ENCODE results near the gene SAMD11.
A peak's percentile ranks its signal among the peaks of the same experiment; 100 is the strongest.

SAMD11 gene

GRCh38 chr1:955474-955873 is 31.8 kb downstream of the SAMD11 start:
- TF ChIP-seq, protein P1, sequence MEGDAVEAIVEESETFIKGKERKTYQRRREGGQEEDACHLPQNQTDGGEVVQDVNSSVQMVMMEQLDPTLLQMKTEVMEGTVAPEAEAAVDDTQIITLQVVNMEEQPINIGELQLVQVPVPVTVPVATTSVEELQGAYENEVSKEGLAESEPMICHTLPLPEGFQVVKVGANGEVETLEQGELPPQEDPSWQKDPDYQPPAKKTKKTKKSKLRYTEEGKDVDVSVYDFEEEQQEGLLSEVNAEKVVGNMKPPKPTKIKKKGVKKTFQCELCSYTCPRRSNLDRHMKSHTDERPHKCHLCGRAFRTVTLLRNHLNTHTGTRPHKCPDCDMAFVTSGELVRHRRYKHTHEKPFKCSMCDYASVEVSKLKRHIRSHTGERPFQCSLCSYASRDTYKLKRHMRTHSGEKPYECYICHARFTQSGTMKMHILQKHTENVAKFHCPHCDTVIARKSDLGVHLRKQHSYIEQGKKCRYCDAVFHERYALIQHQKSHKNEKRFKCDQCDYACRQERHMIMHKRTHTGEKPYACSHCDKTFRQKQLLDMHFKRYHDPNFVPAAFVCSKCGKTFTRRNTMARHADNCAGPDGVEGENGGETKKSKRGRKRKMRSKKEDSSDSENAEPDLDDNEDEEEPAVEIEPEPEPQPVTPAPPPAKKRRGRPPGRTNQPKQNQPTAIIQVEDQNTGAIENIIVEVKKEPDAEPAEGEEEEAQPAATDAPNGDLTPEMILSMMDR (IDR thresholded peaks at IDR 0.05; ENCODE audit: low read depth, low read length, missing control alignments), result no peak
- in situ Hi-C loops (cut with HindIII; ENCODE audit: low sequenced_read_pairs), result no loop called here
- H3K4me3 ChIP-seq (ENCODE audit: low read depth, low read length), result no peak overlapping the region
- DNase-seq (ENCODE audit: low read depth), result no peak

DNA sequence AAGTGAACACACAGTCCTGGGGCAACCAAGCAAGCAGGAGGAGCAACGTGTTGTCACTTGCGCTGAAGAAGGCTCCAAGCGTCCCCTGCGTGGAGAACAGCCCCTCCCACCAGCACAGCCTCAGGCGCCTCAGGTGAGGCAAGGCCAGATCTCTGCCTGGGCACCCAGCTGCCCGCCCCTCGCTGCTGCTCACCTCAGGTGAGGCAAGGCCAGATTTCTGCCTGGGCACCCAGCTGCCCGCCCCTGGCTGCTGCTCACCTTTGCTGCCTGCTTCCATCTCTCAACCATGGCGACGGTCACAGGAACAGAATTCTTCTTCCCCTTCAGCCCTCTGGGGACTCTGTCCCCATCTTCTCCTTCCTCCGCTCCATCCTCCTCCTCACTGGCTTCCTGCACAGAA is 32.9 kb downstream of the SAMD11 start:
- in situ Hi-C loops (cut with HindIII; ENCODE audit: low sequenced_read_pairs), result no loop called here
- DNase-seq (ENCODE audit: low read depth), result no peak
- TF ChIP-seq, protein P1 (IDR thresholded peaks at IDR 0.05; ENCODE audit: low read depth, low read length, missing control alignments), result no peak
- no peak overlapping the region for H3K4me3 ChIP-seq (ENCODE audit: low read depth, low read length)

DNA sequence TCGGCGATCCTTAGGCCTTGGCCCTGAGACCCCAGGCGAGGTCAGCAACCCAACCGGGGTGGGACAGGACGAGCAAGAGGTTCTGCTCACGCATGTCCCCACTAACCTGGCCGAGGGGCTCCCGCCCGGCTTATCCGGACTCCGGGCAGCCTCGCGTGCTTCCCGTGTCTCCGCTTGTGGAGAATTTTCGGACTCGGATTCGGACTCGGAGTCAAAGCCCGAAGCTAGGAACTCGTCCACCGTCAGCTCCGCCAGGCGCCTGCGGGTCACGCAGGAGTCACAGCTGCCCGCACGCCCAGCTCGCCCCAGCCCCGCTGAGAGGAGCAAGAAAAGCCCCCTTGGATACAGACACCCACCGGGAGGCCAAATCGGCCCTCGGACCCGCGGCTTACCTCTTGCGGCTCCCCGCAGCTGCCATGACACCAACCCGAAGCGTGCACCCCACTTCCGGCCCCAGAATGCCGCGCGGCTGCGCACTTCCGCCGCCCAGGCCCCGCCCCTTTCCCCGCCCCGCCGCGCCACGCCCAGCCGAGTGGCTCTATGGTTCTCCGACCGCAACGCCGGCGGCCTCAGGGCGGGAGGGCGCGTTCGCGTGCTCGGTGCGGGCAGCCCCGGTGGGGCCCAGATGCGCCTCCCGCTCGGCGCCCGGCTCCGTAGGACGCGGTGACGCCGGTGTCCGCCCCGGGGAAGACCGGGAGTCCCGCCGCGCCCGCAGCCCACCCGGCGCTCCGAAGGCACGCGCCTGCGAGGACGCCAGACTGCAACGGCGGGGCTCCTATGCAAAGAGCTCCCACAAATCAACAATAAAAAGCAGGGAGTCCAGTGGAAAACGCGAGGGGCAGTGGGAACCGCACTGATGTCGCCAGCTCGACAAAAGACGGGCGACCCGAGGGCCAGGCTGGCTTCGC is 35.4 kb downstream of the SAMD11 start, which contains the start of gene NOC2L:
Gene NOC2L (minus strand): TSS at position 434 of the 908 bp plus-strand sequence. CDS start 16 bp downstream, at position 418.
- in situ Hi-C loops (cut with HindIII; ENCODE audit: low sequenced_read_pairs), result no loop called here
- peak; percentile 42 for DNase-seq (ENCODE audit: low read depth)
- H3K4me3 ChIP-seq (ENCODE audit: low read depth, low read length), result peak within 1 kb of the TSS; percentile 98
- TF ChIP-seq, protein P1 (IDR thresholded peaks at IDR 0.05; ENCODE audit: low read depth, low read length, missing control alignments), result no peak

- DNase-seq (ENCODE audit: low read depth), result no peak
- TF ChIP-seq, protein P1 (IDR thresholded peaks at IDR 0.05; ENCODE audit: low read depth, low read length, missing control alignments), result no peak
- in situ Hi-C loops (cut with HindIII; ENCODE audit: low sequenced_read_pairs), result no loop called here
- H3K4me3 ChIP-seq (ENCODE audit: low read depth, low read length), result peak overlapping the region; percentile 59
Observed at GRCh38 chr1:959731-960362, 36.1 kb downstream of the SAMD11 start.

DNA sequence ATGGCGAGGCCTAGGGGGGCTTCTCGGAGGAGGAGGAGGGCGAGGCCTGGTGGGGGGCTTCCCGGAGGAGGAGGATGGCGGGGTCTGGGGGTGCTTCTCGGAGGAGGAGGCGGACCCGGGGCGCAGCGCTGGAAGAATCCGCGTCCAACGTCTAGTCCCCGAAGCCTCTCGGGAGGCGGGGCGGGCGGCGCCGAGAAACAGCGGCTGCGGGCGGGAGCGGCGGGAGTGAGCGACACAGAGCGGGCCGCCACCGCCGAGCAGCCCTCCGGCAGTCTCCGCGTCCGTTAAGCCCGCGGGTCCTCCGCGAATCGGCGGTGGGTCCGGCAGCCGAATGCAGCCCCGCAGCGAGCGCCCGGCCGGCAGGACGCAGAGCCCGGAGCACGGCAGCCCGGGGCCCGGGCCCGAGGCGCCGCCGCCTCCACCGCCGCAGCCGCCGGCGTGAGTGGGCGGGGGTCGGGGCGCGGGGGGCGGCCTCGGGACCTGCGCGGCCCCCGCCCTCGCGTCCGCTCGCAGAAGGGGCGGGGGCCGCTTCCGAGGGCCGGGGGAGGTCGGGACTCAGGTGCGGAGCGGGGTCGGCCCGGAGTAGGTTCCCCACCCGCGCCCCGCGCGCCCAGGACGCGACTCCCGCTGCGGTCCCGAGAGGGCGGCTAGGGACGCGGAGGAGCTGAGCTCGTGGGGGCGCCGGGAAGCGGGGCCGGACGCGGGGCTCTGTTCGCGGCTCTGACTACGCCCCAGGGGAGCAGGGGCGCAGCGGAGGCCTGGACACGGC is 36.8 kb downstream of the SAMD11 start, which contains the start of gene KLHL17:
Gene KLHL17 (plus strand): TSS at position 222 of the 769 bp plus-strand sequence. CDS start 110 bp downstream, at position 332.
- TF ChIP-seq, protein P1 (IDR thresholded peaks at IDR 0.05; ENCODE audit: low read depth, low read length, missing control alignments), result no peak
- DNase-seq (ENCODE audit: low read depth), result no peak
- in situ Hi-C loops (cut with HindIII; ENCODE audit: low sequenced_read_pairs), result no loop called here
- peak within 1 kb of the TSS; percentile 59 for H3K4me3 ChIP-seq (ENCODE audit: low read depth, low read length)

GRCh38 chr1:961132-961669 is 37.5 kb downstream of the SAMD11 start:
- TF ChIP-seq, protein P1 (IDR thresholded peaks at IDR 0.05; ENCODE audit: low read depth, low read length, missing control alignments), result no peak
- in situ Hi-C loops (cut with HindIII; ENCODE audit: low sequenced_read_pairs), result no loop called here
- H3K4me3 ChIP-seq (ENCODE audit: low read depth, low read length), result peak overlapping the region; percentile 59

More at GRCh38 chr1:961132-961669, 37.5 kb downstream of the SAMD11 start:
- no peak for DNase-seq (ENCODE audit: low read depth)
